UCSD-AML1 (cell line): ENCODE measurements around the gene ADPRH.
A peak's percentile ranks its signal among the peaks of the same experiment; 100 is the strongest.
"Not testable (repeated sequence)": the region's sequence is repeated elsewhere in the genome, so short reads cannot be mapped to it uniquely, and the experiment has no call there.

Experiments
- DNase-seq: peaks from one replicate; lab custom pipeline; 2025; ENCODE audit not compliant: unreplicated experiment; lab: John Stamatoyannopoulos, UW

The ADPRH gene

DNA sequence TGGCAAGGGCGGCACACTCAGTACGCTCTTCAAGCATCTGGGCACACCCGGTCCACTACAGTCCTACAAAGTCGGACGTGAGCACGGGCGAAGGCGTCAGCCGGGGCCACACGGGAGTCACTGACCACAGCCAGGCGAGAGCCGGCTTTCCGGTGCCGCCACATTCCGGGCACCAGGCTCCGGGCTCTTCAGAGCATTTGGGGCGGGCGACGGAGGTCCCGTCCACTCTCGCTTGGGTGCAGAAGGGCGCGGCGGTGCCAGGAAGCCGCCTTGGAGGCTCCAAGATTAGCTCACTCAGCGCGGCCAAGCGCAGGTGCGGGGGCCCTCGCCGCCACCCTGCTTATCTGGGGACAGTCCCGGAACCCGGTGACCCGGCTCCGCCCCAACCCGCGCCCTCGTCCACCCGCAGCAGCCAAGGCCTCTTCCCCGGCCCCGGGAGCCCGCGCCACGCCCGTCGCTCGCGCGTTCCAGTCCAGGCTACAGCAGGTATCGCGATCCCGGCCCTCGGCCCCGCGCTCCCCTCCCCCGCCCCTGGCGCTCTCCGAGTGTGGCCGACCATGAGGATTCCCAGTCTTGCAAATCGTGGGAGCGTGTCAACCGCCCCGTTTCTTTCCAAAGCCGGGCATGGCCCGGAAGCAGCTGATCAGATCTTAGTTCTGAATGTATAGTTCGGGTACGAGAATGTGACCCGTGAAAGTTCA, at the start of gene ADPRH:
Gene ADPRH, plus strand, starts transcription at position 127 of the 701 bp plus-strand sequence. CDS start 2,678 bp downstream, outside the sequence.
- no peak for DNase-seq

DNA sequence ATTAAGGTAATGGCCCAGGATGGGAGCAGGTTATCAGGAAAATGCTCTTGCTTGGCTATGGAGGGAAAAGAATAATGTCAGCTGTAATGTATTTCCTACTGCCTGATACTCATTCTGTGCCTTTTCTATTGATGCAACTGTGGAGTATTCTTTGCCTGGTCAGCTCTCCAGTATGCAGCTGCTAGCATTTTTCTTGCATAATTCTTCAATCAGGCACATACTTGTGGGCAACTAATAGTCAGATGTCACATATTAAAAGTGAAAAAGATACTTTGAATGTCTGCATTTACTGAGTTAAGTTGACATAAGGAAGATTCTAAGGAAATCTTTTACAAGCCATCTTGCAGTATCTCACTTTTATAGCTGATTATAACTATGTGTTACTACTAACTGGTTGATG, 49.4 kb upstream of the ADPRH start:
- no peak for DNase-seq

DNA sequence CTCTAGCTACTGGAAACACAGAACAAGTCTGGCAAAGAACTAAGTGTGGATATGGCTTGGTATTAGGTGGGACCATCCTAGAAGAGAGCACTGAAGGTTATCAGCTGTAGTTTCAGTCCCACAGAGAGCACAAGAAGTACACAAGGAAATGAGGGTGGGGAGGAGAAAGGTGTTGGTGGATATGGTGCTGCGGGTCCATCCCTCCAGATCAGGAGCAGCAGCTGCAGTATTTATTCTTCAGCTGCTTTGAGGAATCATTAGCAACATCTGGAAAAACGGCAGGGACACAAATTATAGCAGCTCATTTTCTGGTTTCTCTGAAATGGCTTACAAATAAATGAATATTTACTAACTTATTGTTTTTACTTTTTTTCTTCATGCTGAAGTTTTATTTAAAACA, 48.8 kb upstream of the ADPRH start:
- DNase-seq, result no peak

DNA sequence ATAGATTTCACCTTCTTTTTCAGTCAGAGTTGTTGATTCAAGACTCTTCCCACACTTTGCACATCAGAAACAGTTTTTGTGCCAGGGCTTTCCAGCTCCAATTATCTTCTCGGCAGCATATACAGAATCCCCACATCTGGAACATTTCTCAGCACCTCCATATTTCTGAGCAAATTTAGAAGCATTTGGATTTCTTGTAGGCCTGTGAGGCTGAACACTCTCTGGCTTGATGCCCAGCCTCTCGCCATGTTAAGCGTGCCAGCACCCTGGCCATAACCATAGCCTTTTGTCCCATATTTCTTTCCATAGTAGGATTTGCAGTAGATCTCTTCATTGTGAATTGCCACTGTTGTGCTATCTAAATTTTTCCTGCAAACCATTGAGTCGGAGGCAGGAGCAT, 48.1 kb upstream of the ADPRH start:
- DNase-seq, result no peak

DNA sequence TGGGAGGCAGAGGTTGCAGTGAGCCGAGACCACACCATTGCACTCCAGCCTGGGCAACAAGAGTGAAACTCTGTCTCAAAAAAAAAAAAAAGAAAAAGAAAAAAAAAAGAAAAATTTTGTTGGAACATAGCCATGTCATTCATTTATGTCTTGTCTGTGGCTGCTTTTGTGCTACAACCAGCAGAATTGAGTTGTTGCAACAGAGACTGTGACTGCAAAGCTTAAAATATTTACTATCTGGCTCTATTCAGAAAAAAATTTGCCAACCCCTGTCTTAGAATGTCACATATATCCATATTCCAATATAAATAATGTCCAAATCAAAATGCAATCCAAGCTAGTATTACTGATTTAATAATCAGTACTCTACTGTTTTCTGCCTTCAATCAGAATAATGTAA, 45.0 kb upstream of the ADPRH start:
- no peak for DNase-seq

DNA sequence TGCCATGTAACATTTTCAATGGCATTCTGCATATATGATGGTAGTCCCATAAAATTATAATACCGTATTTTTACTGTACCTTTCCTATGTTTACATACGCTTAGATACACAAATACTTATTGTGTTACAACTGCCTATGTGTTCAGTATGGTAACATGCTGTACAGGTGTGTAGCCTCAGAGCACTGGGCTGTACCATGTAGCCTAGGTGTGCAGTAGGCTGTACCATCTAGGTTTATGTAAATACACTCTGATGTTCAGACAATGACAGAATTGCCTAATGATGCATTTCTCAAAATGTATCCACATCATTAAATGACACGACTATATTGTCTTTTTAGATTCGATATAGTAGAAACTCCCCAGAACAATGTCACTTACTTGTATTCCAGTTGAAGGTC, 42.5 kb upstream of the ADPRH start:
- no peak for DNase-seq

DNA sequence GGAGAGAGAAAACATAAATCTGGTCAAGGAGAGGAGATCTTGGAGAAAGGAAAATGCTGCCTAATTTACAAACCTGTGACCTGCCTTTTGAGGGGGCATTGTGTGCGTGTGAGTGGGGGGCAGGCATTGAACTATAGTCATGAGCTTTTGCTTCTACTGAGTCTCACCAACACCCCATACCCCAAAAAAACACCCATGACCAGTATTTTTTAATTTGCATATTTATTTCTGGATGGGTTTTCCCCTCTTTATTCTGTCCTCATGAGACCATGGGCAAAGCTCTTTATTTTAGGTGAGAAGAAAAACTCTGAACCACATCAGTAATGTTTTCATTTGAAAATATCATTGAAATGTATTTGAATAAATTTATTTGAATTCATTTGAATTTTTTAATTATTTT, 40.5 kb upstream of the ADPRH start:
- no peak for DNase-seq

DNA sequence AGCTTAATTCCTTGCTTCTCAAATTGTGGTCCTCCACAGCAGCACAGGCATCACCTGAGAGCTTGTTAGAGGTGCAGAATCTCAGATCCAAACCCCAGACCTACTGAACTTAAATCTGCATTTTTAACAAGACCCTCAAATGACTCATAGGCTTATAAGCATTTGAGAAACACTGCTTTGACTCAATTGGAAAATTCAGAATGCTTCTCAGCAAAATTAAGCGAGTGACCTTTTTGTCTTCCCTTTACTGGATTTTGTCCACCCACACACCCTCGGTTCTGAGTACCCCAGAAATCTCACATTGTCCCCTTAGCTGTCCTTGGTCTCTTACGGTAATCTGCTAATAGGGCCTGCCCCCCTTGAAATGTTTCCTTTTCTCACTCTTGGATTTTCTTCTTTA, 37.7 kb upstream of the ADPRH start:
- DNase-seq, result no peak

DNA sequence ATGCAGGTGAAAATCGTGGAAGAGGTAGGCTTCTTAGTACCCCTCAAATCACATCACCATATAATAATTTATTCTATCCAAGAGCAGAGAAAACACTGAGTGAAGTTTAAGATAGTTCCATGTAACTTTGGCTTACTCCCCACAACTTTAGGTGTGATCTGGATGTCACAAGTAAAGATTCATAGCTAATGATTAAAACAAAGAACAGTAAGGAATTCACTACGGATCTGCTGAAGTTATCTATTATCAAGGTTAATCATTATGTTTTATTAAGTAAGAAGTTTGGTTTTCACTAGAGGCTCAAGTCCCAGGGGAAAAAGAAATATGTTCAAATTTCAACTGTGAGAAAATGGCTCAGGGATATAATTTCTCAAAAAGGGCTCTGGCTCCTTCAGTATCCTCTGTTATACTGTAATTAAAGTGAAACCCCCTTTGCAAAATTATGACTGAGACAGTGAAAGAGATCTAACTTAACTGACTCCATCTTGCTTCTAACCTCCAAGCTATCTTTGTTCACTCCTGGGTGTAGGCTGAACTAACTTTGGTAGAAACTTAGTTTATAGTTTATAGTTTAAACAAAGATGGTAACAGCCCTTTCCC, 37.0 kb upstream of the ADPRH start:
- no peak for DNase-seq

DNA sequence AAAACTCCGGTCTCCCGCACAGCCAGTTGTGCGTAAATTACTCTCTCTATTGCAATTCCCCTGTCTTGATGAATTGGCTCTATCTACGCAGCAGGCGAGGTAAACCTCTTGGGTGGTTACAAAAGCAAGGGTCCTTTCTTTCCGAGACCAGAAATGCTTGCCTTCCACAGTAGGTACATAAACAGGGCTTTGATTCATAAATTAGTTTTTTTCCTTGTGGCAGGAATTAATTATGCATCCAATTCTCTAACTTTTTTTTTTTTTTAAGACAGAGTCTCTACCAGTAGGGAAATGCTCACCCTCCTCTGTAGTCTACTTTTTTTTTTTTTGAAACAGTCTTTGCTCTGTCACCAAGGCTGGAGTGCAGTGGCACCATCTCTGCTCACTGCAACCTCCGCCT, 36.1 kb upstream of the ADPRH start:
- DNase-seq, result no peak

DNA sequence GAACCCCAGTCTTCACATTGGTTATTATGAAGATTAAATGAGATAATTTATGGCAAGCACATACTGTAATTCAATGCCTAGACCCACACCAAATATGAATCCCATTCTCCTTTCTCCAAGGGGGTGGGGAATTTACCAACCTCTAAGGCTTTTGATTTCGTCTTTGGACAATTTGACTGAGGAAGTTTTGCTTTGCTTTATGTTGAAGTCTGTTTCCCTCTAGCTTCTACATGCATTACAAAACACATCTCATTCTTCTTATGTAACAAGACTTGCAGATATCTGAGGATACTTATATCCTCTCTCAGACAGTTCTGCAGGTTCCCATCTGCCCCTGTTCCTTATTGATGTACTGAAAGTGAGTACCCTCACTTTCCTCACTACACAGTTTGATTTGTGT, 32.1 kb upstream of the ADPRH start:
- no peak for DNase-seq

DNA sequence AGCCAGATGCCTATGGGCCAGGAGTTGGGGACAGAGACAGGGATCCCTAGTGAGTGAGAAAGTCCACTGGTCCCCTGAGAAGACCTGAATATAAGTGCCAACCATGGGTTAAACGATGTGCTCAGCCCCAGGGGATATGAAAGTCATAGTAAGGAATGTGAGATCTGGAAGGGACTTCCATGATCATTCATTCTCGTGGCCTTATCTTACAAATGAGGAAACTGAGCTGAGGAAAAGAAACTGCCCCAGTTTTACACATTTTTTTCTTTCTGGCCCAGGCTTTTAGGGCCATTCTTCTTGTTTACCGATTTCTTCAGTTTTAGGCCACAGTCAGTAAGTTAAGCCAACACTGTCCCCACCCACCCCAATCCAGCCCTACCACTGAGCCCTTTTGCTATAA, 31.0 kb upstream of the ADPRH start:
- DNase-seq, result no peak

DNA sequence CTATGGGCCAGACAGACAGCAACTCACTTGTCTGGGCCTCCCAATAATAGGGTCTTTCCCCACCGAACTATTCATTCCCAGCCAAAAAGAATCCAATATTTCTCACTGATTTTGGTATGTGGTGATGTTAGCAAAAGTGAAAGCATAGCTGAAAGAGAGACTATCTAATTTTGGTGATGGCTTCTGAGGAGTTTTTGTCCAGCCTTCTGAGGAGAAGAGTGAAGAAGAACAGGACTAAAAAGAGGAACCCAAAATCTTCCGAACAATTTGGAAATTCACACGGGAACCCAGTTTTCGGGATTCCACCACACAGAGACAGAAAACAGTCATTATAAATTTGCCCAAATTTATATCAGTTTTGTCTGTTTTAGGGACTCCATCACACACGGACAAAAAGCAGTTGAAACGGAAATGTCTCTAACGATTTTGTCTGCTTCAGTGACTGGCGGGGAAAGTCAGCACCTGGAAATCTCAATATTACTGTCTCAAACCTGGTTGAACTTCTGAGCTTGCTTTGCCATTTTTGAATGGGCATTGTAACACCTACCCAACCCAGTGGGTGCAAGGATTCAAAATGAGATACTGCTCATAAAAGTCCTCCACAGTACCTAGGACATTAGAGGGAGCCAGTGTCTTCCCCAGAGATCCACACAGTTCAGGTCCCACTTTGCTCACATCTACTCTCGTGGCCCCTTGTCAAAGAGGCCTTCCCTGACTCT, 28.9 kb upstream of the ADPRH start:
- DNase-seq, result no peak

DNA sequence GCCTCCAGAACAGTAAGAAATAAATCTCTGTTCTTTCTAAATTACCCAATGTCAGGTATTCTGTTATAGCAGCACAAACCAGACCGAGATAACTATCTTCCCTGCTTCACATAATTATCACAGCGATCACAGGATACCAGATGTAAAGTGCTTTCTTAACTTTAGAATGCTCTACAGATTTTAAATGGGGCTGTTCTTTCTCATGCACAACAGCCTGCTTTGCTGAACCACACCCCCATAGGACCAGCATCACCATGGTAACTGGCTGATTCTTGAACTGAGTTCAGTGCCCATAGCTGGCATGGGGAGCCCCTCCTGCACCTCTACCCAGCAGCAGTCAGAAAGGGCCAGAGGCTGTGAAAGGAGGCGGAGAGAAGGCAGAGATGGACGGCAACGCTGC, 27.7 kb upstream of the ADPRH start:
- no peak for DNase-seq

DNA sequence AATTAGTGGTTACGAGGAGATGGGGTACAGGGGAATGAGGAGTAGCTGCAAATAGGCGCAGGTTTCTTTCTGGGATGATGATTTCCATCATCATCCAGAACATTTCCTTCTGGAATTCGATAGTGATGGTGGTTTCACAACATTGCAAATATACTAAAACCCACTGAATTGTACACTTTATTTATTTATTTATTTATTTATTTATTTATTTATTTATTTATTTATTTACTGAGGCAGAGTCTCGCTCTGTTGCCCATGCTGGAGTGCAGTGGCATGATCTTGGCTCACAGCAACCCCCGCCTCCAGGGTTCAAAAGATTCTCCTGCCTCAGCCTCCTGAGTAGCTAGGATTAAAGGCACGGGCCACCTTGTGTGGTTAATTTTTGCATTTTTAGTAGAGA, 26.4 kb upstream of the ADPRH start:
- DNase-seq, result not testable (repeated sequence)

DNA sequence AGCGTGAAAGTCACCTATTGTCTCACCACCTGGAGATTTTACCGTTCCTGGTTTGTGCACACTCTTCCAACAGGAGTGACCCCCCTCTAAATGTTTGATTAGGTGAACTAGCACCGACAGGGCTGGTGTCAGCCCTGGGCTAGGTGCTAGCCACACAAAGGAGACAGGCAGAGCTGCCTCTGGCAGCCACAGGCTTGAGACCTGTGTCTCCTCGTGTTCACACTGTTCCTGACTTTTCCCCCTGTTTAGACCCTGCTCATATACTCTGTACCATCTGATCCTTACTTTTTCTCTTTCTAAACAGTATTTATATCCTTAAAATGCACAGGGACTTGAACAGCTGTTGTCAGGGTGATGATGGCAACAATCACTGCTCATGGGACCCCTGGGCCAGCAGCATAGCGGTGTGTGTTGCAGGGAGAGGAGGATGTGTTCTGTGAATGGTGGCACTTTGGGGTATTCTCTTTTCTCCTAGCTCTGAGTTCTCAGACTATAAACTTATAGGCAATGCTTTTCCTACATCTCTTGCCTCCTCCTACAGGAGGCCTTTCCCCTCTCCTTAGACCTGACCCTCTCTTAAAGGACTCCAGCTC, 25.4 kb upstream of the ADPRH start:
- no peak for DNase-seq

DNA sequence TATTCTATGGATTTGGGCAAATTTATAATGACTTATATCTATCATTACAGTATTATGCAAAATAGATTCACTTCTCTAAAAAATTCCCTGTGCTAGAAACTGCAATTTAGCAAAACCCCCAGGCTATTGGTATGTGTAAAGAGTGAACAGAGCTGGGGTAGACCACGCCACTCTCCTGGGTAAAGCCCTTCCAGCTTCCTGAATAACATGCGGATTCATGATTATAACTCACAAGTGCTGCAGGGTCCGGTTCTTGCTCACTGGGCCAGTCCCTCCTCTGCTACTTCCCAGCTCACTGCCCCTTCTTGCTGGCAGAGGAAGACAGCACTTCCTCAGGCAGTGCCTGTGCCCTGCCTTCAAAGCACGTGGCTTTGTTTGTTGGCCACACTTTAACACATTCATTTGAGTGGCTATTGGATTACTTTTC, 24.0 kb upstream of the ADPRH start:
- peak; percentile 28 for DNase-seq

DNA sequence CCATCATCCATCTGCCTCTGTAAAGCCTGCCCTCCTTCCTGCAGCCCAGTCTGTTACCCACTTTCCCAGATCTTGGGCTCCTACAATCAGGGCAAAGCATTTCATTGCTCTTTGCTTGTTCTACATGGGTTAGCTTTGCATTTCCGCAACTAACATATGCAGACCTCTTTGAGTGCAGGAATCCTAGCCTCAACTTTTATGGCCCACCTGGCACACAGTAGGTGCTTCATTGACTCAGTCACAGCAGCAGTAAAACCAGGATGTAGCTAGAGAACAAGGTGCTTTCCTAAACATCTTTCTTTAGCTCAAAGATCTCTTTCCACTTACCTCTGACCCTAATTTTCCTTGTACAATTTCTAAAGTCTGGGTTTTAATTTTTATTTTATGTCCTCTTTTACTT, 23.4 kb upstream of the ADPRH start:
- DNase-seq, result no peak

DNA sequence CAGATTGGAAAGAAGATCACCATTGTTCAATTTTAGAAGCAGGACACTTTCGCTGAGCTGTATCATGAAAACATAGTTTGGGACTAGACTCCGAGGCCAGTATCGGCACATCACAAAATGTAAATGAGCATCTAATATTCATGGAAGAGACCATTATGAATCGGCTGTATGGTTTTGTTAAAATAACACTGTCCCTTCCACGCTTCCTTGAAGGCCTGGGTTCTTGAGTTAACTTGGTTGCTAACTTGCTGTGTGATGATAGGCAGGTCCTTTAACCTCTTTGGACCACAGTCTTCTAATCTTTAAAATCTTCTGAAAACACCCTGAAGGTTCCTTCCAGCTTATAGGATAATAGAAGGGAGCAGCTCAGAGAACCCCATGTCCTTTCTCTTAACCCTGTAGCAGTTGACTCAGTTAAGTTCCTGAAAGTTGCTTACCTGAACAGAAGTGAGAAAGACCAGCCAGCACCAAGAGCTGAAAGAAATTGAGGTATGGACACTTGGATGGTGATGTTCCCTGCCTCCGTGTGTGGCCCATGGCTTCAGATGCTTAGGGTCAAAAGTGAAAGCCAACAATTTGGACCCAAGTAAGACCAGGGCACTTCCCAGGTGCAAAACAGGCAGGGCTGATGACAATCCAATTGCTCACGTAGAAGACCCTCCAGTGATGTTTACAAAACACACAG, 22.0 kb upstream of the ADPRH start:
- DNase-seq, result no peak

DNA sequence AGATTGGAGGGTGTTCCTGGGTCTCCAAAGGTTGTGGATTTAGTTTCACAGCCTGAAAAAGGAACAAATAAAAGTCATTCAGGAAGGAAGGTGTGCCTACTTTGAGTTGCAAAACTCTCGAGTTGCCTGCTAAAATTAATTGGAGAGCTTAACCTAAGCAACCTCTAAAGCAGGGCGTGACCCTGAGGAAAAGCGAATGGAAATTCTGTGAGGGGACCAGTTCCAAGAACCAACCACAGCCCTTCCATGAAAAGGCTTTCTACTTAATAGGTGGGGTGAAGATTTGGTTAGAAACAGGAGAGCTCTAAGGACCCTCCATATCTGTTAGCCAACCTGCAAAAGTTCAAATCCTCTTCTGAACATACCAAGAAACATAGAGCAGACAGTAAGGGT, 21.4 kb upstream of the ADPRH start:
- DNase-seq, result no peak

DNA sequence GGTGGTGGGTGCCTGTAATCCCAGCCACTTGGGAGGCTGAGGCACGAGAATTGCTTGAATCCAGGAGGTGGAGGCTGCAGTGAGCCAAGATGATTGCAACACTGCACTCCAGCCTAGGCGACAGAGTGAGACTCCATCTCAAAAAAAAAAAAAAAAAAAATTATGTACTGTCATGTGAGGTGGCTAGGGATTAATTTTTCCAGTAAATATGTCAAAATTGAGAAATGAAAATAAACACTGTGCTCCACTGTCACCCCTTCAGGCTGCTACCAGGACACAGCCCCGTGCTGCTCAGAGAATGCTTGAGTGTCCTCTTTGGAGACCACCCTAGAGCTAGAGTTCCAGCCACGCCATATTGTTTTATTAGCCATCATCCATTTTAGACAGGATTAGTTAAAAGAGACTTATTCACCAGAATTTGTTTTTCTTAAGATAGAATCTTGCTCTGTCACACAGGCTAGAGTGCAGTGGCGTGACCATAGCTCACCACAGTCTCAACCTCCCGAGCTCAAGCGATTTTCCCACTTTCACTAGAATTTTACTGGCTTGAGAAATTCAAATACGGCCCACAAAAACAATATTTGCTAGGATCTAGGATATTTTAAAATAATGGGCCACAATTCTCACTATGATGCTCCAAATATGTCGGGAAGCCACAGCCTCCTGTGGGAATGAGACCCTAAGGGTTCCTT, 20.5 kb upstream of the ADPRH start:
- DNase-seq, result no peak
